Bronchial epithelial cell (primary cell): ENCODE measurements around the gene SCGB1A1. TPM values are rescaled to one million over a fixed set of nuclear protein-coding genes. Genes with fewer than 3 reads are reported as not detected.
"Not testable (repeated sequence)": the region's sequence is repeated elsewhere in the genome, so short reads cannot be mapped to it uniquely, and the experiment has no call there.

ENCODE experiments used
- DNase-seq: peaks from one replicate; pipeline ENCODE4 v3.0.0-alpha.2; 2010; ENCODE audit warnings: low read depth
- FAIRE-seq: peaks from 2 replicates; lab custom pipeline; 2011; peaks lifted over from hg19 to GRCh38; lab: Jason Lieb, UNC
- H3K27me3 ChIP-seq: 2 replicates; pipeline ENCODE4 v1.5.1; 2011; ENCODE audit warnings: low read length; ENCODE audit not compliant: control insufficient read depth, insufficient read depth
- H3K36me3 ChIP-seq: 2 replicates; pipeline ENCODE4 v1.5.1; 2011; ENCODE audit warnings: low read length; ENCODE audit not compliant: control insufficient read depth, insufficient read depth
- H3K4me3 ChIP-seq: 2 replicates; pipeline ENCODE4 v1.5.1; 2011; ENCODE audit warnings: mild to moderate bottlenecking, low read depth, low read length, control low read depth
- total RNA-seq: library from RNA; depleted of rRNA; stranded (reverse); fragments of >200 nt; gene quantifications from 2 replicates; pipeline ENCODE4 v1.2.1, GENCODE V29; 2014
- TF ChIP-seq, protein P1 (sequence below): IDR thresholded peaks from 2 replicates; pipeline ENCODE4 v1.5.1; 2011; ENCODE audit warnings: mild to moderate bottlenecking, moderate library complexity, low read length, control low read depth, inconsistent platforms; ENCODE audit not compliant: insufficient read depth, severe bottlenecking

Gene SCGB1A1
- total RNA-seq, 1 donor from 2014 or later = not detected

DNA sequence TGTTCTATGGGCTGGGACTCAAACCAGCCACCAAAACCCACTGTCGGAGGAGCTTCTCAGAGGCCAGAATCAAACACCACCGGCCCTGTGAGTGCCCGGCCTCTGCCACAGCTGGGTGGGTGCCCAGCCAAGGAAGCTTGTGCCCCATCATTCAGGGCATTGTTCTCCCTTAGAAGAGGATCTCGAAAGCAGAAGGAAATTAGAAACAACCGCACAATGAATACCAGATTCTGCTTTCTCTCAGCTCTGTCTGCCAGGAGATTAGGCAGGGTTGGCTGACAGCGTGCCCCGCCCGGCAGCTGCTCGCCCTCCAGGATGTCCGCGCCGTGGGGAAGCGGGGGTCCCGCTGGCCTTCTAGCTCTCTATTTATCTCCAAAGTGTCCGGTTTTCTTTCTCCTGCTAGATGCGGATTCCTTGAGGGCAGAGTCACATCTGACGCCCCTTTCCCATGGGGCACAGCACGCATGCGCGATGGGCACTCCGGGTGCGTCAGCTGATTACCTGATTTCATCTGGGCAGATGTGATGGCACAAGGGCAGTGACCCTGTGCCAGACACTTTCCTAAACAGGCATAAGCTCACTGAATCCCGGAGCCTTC lies 25.5 kb downstream of the SCGB1A1 start:
- DNase-seq (no peak), FAIRE-seq (no peak)
- Histone ChIP-seq H3K27me3 (no peaks in the 10 kb centered on the region), H3K4me3 (no peak overlapping the region), H3K36me3 (no peaks in the 10 kb centered on the region)
- TF ChIP-seq, protein P1, sequence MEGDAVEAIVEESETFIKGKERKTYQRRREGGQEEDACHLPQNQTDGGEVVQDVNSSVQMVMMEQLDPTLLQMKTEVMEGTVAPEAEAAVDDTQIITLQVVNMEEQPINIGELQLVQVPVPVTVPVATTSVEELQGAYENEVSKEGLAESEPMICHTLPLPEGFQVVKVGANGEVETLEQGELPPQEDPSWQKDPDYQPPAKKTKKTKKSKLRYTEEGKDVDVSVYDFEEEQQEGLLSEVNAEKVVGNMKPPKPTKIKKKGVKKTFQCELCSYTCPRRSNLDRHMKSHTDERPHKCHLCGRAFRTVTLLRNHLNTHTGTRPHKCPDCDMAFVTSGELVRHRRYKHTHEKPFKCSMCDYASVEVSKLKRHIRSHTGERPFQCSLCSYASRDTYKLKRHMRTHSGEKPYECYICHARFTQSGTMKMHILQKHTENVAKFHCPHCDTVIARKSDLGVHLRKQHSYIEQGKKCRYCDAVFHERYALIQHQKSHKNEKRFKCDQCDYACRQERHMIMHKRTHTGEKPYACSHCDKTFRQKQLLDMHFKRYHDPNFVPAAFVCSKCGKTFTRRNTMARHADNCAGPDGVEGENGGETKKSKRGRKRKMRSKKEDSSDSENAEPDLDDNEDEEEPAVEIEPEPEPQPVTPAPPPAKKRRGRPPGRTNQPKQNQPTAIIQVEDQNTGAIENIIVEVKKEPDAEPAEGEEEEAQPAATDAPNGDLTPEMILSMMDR = no peak

DNA sequence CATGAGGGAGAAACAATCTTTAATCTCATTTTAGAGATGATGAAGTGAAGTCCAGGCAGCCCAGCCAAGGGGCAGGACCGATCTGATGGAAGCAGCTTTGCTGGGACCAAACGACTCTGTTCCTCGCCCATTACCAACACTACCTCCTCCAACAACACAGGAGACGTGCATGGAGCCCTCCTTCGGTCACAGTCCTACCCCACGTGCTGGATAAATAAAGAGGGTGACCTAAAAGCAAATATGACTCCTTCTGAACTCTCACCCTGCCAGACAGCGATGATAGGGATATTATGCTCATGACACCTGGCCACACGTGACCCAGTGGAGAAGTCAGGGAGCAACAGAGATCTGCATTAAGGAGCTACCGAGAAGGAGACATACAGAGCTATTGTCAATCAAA lies 26.0 kb downstream of the SCGB1A1 start:
- H3K4me3 ChIP-seq = no peak overlapping the region

DNA sequence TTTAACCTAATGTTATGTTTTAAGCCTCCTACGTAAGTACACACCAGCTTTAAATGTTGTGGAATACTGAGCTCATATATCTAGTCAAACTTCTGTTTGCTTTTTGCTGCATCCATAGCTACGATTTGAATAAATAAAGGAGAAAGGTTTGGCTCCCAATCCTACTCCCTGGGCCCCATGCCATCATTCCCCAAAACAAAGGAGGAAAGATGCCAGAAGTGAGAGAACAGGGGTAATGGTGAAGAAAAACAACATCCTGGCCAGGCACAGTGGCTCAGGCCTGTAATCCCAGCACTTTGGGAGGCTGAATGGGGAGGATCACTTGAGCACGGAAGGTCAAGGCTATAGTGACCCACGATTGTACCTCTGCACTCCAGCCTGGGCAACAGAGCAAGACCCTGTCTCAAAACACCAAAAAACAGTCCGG lies 26.5 kb downstream of the SCGB1A1 start:
- no peak overlapping the region for H3K4me3 ChIP-seq

More for the DNA sequence above, 26.0 kb downstream of the SCGB1A1 start:
- TF ChIP-seq, protein P1 = no peak
- DNase-seq = no peak
- Histone ChIP-seq H3K27me3 (no peaks in the 10 kb centered on the region), H3K36me3 (no peaks in the 10 kb centered on the region)
- no peak for FAIRE-seq

DNA sequence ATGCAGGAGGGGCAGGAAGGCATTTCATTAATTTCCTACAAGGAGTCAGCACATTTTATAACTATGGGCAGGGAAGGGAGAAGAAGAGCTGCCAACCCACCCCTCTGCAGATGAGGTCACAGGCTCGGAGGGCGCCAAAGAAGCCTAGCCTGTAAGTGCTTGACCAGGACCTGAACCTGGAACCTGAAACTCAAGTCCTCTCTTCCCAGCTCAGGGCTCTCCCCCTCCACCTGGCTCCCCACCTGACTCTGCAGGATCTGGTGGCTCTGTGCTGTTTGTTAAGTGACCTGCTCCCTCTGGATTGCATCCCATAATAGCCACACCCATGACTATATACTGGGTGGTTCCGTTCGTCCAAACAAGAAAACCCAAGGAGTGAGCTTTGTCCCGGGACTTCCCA lies 27.3 kb downstream of the SCGB1A1 start:
- DNase-seq (no peak), FAIRE-seq (no peak)
- H3K4me3 ChIP-seq = no peak overlapping the region
- TF ChIP-seq, protein P1 = no peak
- no peaks in the 10 kb centered on the region for H3K27me3 ChIP-seq
- H3K36me3 ChIP-seq = no peaks in the 10 kb centered on the region

More for the DNA sequence above, 26.5 kb downstream of the SCGB1A1 start:
- Histone ChIP-seq H3K27me3 (no peaks in the 10 kb centered on the region), H3K36me3 (no peaks in the 10 kb centered on the region)
- TF ChIP-seq, protein P1 = no peak
- FAIRE-seq (no peak), DNase-seq (no peak)

DNA sequence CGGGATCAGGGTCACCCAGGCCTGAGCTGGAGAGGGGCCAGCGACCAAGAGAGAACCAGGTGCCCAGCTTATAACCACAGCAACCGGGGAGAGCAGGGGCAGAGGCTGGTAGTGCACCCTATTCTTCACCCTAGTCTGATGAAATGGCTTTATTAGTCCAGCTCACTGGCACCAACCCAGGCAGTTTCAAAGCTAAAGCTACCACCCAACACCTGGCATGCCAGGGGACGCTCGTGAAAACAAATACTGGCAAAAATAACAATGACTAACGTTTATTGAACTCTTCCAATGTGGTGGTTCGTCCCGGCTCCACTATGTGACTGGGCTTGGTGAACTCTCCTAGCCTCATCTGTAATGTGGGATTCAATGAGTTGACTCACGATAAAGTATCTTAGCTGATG lies 30.6 kb downstream of the SCGB1A1 start:
- Histone ChIP-seq H3K27me3 (no peaks in the 10 kb centered on the region), H3K36me3 (no peaks in the 10 kb centered on the region), H3K4me3 (no peak overlapping the region)
- TF ChIP-seq, protein P1 = no peak
- DNase-seq = peak; percentile 10
- no peak for FAIRE-seq

DNA sequence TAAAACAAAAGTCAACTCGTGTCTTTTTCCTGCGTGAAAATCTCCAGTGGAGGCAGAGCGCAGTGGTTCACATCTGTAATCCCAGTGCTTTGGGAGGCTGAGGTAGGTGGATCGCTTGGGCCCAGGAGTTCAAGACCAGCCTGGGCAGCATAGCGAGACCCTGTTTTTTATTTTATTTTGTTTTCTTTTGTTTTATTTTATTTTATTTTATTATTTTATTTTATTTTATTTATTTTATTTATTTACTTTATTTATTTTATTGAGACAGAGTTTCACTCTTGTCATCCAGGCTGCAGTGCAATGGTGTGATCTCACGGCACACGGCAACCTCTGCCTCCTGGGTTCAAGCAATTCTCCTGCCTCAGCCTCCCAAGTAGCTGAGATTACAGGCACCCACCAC lies 31.1 kb downstream of the SCGB1A1 start:
- not testable (repeated sequence) for FAIRE-seq, DNase-seq, H3K27me3 ChIP-seq, H3K36me3 ChIP-seq, H3K4me3 ChIP-seq
